Tibial nerve (tissue), 4 donors: Measurements from ENCODE around the gene DUSP23.

Source experiments
- CTCF ChIP-seq, 5 experiments: fragments of 200-600 bp in 3 of 5; fragments of 450-650 bp in 2 of 5; sonication (generic) in 3 of 5; IDR thresholded peaks; one replicate each; pipeline ENCODE4 v1.5.1; 2016 to 2019; ENCODE audit warnings: antibody characterized with exemption in 5 of 5, mild to moderate bottlenecking in 3 of 5, moderate library complexity in 2 of 5
- EP300 ChIP-seq, 2 donors: sonication (generic); formaldehyde crosslinking; IDR thresholded peaks; one replicate each; pipeline ENCODE4 v1.6.1; 2017; ENCODE audit warnings: antibody characterized with exemption in 2 of 2, mild to moderate bottlenecking in 1 of 2
- POLR2A ChIP-seq, 2 donors: fragments of 450-650 bp; IDR thresholded peaks; one replicate each; pipeline ENCODE4 v1.6.1; 2017; ENCODE audit warnings: antibody characterized with exemption in 2 of 2, mild to moderate bottlenecking in 2 of 2, moderate library complexity in 2 of 2

- TF ChIP-seq CTCF (IDR thresholded peaks at IDR 0.05) (no peak), POLR2A (IDR thresholded peaks at IDR 0.05) (no peak), EP300 (IDR thresholded peaks at IDR 0.05) (no peak)
These were observed 19.6 kb downstream of the DUSP23 start for GRCh38 chr1:159800177-159800930.
